HG03135 (cell line): ENCODE measurements around the gene VAPA.
A peak's percentile ranks its signal among the peaks of the same experiment; 100 is the strongest.

Experiments used
- ATAC-seq: cut with Tn5 transposase; IDR thresholded peaks from one replicate; pipeline ENCODE4 v1.9.1; 2021; ENCODE audit warnings: mild to moderate bottlenecking, moderate library complexity; ENCODE audit not compliant: unreplicated experiment

Gene VAPA

GRCh38 chr18:9913526-9914333, at the start of gene VAPA:
Gene VAPA, plus strand, starts transcription at chr18:9914016. Its CDS starts 241 bp downstream, at chr18:9914257.
- ATAC-seq, result peak; percentile 82

DNA sequence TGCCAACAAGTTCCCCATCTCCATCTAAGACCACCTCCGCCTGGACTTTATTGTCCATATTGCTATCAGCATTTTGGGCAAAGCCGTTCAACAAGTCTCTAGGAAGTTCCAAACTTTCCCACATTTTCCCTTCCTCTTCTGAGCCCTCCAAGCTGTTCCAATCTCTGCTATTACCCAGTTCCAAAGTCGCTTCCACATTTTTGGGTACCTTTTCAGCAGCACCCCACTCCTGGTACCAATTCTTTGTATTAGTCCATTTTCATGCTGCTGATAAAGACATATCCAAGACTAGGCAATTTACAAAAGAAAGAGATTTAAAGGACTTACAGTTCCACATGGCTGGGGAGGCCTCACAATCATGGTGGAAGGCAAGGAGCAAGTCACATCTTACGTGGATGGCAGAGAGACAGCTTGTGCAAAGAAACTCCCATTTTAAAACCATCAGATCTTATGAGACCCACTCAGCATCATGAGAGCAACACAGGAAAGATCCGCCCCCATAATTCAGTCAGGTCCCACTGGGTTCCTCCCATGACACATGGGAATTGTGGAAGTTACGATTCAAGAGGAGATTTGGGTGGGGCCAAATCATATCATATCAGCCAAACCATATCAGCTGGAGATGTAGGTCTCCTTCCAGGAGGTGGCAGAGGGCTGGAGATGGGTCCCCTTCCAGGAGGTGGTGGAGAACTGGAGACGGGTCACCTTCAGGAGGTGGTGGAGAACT, 47.9 kb upstream of the VAPA start:
- no peak for ATAC-seq

- no peak for ATAC-seq
Observed at GRCh38 chr18:9866627-9867026, 47.2 kb upstream of the VAPA start.

DNA sequence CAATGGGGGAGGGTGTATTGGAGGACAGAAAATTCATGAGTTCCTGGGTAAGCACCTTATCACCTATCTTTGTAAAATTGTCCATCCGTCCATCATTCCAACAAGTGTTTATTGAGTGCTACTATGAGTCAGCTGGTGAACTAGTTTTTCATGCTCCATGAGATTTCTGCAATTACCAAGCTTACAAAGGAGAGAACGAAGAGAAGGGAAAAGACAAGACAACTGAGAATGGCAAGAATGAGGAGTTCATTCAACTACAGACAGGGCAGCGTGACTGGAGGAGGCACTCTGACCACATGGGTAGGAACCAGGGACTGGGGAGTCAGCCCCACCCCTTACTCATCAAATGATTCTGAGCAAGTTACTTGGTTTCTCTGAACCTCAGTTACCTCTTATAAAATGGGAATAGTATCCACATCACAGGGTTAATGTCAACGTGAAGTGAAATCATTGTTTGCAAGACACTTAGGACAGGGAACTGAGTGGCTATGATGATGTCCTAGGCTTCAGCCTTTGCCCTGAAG, 46.7 kb upstream of the VAPA start:
- no peak for ATAC-seq

DNA sequence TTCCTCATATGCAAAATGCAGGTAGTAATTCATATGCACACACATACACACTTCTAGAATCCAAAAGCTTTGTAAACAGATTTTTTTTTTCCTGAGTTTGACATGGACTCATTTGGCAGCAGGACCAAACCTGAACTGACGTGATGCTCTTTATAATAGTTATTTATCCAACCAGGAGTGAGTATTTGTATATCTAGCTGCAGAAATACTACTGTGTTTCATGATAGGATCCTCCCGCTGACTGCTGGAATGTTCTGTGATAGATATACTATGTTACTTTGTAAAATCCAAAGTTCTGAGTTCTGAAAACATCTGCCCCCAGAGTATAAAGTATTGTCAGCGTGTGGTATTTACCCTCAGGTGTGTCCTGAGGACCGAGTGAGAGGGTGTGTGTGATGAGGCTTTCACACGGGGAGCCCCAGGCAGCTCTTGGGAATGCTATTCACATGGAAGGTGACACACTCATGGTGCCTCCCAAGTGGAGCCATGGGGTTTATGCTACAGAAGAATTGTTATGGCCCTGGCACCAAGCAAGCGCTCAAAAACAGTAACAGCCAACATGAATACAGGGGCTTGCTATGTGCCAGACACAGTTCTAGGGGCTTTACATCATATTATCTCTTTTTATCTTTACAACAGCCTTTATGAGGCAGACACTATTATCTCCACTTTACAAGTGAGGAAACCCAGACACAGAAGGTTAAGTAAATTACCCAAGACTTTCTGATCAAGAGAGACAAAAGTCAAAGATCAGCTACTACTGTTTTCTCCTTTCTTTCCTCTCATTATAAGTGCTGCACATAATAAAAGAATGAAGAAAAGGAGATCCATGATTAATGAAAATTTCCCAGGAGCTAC, 44.7 kb upstream of the VAPA start:
- no peak for ATAC-seq

DNA sequence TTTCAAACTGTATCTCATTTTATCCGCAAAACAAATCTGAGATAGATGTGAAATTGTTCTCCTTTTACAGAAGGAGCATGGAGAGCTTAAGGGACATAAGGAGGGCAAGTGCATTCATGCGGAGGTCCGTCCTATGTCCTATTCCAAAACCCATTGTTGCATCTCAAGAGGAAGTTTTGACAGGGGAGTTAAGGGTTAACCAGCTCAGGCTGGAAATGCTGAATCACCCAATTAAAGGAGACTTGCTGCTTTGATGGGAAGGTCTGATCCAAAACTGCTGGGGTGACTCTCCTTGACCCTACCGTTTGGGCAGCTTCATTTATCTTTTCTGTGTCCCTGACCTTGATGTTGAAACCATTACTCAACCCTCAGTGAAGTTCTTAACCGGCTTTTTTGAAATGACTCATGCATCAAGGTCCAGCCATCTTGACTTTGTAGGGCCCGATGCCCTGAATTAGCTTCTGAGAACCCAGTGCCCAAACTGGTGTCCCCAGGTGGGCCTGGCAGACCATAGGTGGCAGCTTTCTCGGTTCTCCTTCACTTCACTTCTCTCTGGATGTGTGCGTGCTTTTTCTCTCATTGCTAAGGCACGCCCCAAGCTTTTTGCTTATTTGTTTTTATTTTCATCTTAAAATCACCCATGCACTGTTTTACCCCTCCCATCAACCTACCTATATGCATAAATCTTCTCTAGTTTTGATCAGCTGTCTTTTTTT, 43.9 kb upstream of the VAPA start:
- ATAC-seq, result no peak

GRCh38 chr18:9870431-9871008, 43.3 kb upstream of the VAPA start:
- ATAC-seq, result no peak

DNA sequence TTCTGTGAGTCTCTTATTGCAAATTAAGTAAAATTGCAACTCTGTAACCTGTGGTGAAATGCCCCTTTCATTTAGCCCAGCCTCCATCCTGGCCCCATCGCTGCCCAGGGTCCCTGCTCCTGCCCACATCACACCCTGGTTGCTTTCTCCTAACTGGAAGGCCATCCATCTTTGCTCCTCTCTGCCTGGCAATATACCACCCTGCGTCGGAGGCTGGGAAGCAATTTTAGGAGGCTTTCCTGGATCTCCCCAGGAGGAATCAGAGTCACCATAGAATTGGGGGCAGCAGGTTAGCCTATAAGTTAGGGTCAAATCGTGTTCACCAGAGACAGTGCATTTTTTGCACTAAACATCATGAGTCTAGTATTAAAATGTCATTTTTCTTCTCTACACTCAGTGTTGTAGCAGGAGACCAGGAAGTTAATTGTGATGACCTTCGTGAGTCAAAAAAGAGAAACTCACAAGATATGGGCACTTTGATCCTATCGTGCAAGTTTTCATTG, 42.5 kb upstream of the VAPA start:
- no peak for ATAC-seq

GRCh38 chr18:9872823-9873222, 41.0 kb upstream of the VAPA start:
- no peak for ATAC-seq

DNA sequence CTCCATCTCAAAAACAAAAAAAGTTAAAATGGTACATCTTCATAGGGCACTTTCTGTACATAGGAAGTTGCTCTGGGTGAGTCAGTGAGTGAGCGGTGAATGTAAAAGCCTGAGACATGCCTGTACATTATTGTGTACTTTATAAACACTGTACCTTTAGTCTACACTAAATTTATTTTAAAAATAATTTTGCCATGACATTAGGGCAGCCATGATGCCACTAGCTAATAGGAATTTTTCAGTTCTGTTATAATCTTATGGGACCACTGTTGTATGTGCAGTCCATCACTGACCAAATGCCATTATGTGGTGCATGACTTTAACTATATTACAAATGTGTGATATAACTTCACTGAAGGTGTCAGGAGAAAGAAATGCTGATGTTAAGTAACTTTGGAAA, 39.1 kb upstream of the VAPA start:
- ATAC-seq, result no peak

- ATAC-seq, result no peak
Observed at GRCh38 chr18:9876212-9876866, 37.5 kb upstream of the VAPA start.

GRCh38 chr18:9876867-9877654, 36.8 kb upstream of the VAPA start:
- no peak for ATAC-seq

DNA sequence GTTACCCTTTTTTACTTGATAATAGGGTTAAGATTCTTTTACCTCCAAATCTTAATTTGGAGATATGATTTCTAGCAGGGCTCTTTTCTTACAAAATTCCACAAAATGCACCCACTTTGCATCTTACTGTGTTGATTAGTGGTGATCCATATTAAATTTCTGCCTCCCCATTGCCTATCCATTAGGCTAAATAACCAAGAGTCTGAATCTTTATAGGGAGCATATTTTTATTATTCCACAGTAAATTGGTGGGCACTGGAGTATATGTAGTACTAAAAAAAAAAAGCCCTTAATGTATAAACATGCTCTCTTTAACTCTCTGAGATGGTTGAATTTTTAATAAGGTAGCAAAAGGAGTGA, 36.2 kb upstream of the VAPA start:
- no peak for ATAC-seq

GRCh38 chr18:9878095-9878494, 35.7 kb upstream of the VAPA start:
- ATAC-seq, result no peak

DNA sequence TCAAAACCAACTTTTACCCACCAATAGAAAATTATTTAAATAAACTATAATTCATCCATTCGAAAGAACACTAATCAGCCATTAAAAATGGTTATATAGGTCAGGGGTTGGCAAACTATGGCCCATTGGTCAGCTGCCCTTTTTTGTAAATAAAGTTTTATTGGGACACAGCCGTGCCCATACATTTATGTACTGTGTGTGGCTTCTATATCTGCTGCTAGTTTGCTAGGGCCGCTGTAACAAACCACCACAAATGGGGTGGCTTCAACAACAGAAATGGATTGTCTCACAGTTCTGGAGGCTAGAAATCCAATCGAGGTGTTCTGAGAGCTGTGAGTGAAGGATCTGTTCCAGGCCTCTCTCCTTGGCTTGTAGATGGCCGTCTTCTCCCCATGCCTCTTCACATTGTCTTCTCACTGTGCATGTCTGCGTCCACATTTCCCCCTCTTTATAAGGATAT, 35.0 kb upstream of the VAPA start:
- no peak for ATAC-seq

DNA sequence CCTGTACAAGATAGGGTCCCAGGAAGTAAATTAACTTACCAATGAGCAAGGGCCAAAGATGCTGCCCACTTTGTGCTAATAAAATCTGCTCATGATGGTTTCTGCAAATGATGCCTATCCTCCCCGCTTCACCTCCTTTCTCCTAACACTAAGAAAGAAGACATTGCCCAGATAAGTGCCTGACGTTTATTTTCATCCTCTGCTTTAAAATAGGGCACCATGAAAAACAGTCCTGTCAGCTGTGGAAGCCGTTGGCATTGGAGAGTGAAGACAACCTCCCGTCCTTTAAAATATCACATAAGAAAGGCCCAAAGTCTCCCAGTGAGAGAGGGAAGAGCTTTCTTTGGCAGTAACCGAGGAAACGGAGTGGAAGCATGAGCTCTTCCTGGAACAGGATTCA, 29.7 kb upstream of the VAPA start:
- no peak for ATAC-seq

DNA sequence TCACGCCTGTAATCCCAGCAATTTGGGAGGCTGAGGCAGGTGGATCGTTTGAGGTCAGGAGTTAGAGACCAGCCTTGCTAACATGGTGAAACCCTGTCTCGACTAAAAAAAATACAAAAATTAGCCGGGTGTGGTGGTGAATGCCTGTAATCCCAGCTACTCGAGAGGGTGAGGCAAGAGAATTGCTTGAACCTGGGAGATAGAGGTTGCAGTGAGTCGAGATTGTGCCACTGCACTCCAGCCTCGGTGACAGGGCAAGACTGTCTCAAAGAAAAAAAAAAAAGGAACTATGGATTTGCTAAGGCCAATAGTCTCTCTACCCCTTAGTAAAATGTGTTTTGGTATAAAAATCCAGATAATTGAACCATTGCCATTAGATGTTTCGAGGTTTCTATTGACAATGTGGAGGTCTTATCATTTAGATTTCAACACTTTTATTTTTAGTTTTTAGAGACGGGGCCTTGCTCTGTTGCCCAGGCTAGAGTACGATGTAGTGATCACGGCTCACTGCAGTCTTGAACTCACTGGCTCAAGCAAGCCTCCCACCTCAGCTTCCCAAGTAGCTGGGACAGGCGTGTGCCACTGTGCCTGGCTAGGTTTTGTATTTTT, 29.2 kb upstream of the VAPA start:
- no peak for ATAC-seq
